Sciatic nerve (tissue), 2 donors: ENCODE results near the gene APBB1IP. TPM values are rescaled to one million over a fixed set of nuclear protein-coding genes. Genes with fewer than 3 reads are reported as not detected.
"Not testable (repeated sequence)": the region's sequence is repeated elsewhere in the genome, so short reads cannot be mapped to it uniquely, and the experiment has no call there.

ENCODE experiments used
- ATAC-seq: fragments of 200-7000 bp; cut with Tn5 transposase; one replicate; pipeline ENCODE4 v1.9.1; 2020; ENCODE audit warnings: mild to moderate bottlenecking, moderate library complexity
- DNase-seq: peaks from one replicate; pipeline ENCODE4 v3.0.0-alpha.2; 2020; ENCODE audit warnings: low spot score
- intact Hi-C: fragments of 100-400 bp; cut with DNase I; formaldehyde crosslinking; loops from one replicate; pipeline ENCODE4 v1.14.2; 2022
- total RNA-seq: library from RNA; stranded (reverse); fragmentation: NEBNext Ultra II Directional; extraction: Animal tissue kit (Norgen Biotek cat#: 25700); gene quantifications from one replicate; pipeline ENCODE4 v1.2.1, GENCODE V29; 2021
- donor health status: DM: no; HTN: no; CAD: no.
- donor health status: DM: no; HTN: no; CAD: no.

Gene APBB1IP
- total RNA-seq, 1 donor from 2014 or later, result 17.0 TPM

DNA sequence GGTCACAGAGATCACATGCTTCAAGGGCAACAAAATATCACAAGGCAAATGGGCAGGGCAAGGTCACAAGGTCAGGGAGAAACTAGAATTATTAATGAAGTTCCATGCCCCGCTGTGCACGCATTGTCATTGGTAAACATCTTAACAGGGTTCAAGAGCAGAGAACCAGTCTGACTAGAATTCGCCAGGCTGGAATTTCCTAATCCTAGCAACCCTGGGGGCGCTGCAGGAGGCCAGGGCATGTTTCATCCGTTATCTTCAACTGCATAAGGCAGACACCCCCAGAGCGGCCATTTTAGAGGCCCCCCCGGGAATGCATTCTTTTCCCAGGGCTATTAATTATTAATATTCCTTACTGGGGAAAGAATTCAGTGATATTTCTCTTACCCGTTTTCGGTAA lies 54.6 kb downstream of the APBB1IP start:
- DNase-seq, intact Hi-C loops, ATAC-seq: not testable (repeated sequence)

DNA sequence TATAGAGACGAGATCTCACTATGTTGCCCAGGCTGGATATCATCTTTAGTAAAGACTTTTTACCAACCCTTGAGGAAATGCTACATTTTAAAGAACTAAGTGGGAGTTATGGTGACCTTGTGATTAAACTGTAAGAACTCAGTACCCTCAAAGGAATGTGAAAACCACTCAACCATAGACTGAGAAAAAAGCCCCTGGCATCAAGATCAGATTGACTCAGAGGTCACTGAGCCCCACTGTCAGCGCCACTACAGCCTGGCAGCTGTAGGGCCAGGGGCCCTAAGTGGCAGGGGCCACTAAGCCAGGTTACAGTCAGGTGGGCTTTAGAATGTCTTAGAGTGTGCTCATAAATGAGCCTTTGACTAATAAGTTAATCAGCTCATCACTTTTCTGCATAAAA lies 55.9 kb downstream of the APBB1IP start:
- intact Hi-C loops, result no loop called here
- DNase-seq (no peak), ATAC-seq (no peak)

- intact Hi-C loops, result no loop called here
- DNase-seq (no peak), ATAC-seq (no peak)
These were observed 61.3 kb downstream of the APBB1IP start for GRCh38 chr10:26499426-26499825.

GRCh38 chr10:26502986-26503385 lies 64.8 kb downstream of the APBB1IP start:
- intact Hi-C loops, result no loop called here
- ATAC-seq (no peak), DNase-seq (no peak)

GRCh38 chr10:26503911-26504310 lies 65.8 kb downstream of the APBB1IP start:
- intact Hi-C loops, result no loop called here
- DNase-seq, result no peak
- ATAC-seq, result no peak

DNA sequence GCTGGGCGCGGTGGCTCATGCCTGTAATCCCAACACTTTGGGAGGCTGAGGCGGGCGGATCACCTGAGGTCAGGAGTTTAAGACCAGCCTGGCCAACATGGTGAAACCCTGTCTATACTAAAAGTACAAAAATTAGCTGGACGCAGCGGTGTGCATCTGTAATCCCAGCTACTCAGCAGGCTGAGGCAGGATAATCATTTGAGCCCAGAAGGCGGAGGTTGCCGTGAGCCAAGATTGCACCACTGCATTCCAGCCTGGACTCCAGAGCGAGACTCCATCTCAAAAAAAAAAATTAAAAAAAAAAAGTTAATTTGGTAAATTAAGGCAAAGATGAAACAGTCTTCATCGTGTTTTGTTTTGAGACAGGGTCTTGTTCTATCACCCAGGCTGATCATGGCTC lies 66.3 kb downstream of the APBB1IP start:
- ATAC-seq, intact Hi-C loops, DNase-seq: not testable (repeated sequence)

DNA sequence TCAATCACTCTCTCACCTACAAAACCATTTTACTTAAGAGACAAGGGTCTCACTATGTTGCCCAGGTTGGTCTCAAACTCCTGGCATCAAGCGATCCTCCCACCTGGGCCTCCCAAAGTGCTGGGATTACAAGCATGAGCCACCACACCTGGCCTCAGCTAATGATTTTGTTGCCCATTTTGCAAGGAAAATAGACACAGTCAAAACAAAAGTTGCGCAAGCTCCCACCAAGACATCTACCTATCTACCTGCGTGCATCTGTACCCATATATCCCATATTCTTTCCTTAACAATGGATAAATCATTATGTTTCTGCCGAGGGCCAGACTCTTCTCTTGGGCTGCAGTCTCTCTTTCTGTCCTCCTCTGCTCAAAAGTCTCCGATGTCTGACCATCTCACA lies 67.3 kb downstream of the APBB1IP start:
- intact Hi-C loops, result no loop called here
- no peak for DNase-seq
- ATAC-seq, result no peak

DNA sequence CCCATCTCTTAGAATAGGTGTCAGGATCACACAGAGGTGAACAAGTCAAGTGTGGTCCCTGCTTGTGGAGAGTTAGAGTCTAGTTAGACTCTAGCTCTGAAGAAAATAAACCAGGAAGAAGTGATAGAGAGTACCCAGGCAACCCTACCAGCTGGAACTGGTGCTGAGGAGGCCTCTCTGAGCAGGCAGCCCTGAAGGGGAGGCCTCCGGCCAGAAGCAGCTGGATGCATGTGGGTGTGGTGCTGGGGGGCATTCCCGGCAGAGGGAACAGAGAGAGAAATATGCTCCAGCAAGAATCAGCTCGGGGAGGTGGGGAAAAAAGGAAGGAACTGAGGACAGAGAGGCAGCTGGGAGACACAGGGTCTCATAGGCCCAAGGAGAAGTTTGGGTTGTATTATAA lies 68.6 kb downstream of the APBB1IP start:
- no peak for ATAC-seq
- no peak for DNase-seq
- intact Hi-C loops, result no loop called here

- no peak for ATAC-seq
- DNase-seq, result no peak
- intact Hi-C loops, result no loop called here
These were observed 69.3 kb downstream of the APBB1IP start for GRCh38 chr10:26507441-26507840.

DNA sequence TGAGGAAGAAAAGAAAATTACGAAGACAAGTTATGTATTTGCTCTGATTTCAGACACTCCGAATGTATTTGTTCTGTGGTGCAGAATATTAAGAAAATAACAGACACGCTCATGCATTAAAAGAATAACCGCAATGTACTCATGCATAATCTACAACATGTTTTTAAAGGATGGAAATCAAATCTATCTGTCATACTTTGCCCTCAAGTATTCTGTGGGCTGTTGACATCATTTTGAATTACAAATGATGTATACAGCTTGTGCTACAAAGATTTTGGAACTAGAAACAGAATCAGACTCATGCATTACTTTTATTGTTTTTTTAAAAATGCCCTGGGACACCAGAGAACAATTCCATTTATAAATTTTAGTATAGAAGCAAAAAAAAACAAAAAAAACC lies 69.9 kb downstream of the APBB1IP start:
- intact Hi-C loops, result no loop called here
- DNase-seq (no peak), ATAC-seq (no peak)

DNA sequence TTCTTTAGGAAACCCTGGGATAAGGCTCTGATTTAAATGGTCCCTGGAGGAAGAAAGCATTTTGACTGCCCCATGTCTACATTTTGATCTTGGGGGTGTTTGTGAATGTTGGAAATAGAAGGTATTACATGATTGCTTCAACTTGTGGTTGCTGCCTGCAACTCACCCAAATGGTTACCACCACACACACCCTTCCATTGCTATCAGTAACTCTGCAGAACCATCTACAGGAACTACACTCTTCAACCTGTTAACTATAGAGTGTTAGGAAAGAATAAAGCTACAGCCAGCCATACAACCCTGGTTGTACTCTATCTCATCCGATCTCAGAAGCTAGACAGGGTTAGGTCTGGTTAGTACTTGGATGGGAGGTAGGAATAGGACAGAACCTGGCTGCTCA lies 71.2 kb downstream of the APBB1IP start:
- DNase-seq (no peak), ATAC-seq (no peak)
- intact Hi-C loops, result no loop called here

DNA sequence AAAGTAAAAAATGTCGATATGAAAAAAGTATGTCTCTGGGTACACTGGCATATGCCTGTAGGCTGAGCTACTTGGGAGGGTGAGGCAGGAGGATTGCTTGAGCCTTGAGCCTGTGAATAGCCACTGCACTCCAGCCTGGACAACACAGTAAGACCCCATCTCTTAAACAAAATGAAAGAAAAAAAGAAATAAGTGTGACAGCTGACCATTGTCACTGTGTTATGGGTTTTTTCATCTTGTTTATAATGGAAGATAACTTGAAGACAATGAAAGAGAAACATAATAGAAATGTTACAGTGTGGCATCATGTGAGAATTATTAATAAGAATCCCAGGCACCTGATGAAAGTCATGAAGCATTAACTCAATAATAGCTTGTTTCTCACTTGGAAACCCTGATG lies 75.0 kb downstream of the APBB1IP start:
- intact Hi-C loops, result no loop called here
- DNase-seq (no peak), ATAC-seq (no peak)

- no peak for ATAC-seq
- DNase-seq, result no peak
- intact Hi-C loops, result no loop called here
These were observed 78.5 kb downstream of the APBB1IP start for GRCh38 chr10:26516540-26517101.

DNA sequence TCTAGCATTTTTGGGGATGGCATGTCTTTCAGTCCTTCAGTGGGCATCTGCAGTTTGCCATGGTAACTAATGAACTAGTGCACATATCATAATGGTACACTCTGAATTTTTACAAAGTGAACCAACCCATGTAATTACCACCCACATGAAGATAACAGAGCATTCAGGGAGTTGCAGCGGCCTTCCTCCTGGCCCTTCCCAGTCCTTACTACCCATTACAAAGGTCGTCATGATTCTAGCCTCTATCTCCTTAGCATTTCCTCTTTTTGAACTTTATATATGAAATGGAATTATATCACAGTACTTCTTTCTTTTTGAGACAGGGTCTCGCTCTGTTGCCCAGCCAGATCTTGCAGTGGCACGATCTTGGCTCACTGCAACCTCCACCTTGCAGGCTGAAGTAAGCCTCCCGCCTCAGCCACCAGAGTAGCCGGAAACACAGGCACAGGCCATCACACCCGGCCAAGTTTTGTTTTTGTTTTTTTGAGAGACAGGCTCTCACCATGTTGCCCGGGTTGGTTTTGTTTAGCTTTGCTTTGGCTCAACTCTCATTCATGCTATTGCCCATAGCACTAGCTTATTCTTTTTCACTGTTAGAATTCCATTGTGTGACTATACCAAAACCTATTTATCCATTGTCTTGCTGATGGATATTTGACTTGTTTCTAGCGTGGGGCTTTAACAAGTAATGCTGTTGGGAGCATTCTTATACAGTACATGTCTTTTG lies 79.2 kb downstream of the APBB1IP start:
- ATAC-seq (no peak), DNase-seq (no peak)
- intact Hi-C loops, result no loop called here

DNA sequence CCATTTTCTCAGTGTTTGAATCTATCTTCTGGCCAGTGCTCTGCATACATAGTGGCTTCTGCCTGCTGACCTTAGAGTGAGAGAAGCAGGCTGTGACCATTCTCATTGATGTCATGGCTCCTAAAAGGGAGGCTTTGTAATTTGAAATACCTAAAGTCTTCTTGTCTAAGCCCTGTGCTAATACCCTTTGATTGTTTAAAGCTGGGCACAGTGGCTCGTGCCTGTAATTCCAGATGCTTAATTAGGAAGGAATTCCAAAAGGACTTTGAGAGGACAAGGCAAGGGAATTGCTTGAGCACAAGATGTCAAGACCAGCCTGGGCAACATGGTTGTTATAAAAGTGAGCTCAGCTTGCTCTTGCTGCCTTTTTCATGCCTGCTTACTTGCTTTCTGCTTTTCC lies 81.7 kb downstream of the APBB1IP start:
- no peak for DNase-seq
- no peak for ATAC-seq
- intact Hi-C loops, result no loop called here

DNA sequence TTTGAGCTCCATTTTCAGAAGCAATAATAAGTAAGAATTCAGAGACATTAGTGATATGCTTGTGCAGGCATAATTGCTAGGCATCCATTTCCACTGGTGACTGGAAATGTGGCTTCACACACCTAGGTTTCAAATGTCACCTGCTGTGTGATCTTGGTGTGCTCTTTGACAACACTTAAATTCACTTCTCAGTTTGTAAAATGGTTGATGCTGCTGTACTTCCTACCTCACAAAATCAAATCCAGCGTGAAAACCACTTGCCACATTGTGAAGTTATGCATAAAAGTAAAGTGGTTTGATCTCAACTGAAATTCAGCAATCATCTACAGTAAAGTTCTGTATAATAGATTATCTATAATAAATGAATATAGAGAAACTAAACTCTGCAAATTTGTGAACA lies 82.4 kb downstream of the APBB1IP start:
- intact Hi-C loops, result no loop called here
- DNase-seq, result no peak
- ATAC-seq, result no peak

- ATAC-seq (no peak), DNase-seq (no peak)
- intact Hi-C loops, result no loop called here
These were observed 86.2 kb downstream of the APBB1IP start for GRCh38 chr10:26524161-26524896.

DNA sequence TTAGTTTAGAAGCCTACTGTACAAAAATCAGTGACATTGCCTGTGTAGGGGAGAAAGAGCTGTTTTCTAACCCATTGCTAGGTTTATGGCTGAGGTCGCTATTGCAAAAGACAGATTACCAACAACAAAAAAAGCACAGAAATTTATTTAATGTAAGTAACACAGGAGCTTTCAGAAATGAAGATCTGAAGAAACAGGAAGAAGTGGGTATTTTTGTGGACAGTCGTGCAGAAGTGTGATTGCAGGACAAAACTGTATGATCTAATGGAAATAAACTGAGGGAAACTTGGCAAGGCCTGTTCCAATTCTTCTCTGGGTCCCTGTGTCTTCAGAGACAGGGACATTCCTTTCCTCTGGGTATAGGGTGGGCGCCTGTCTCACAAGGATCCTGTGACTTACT lies 87.4 kb downstream of the APBB1IP start:
- ATAC-seq, result no peak
- intact Hi-C loops, result no loop called here

GRCh38 chr10:26527018-26527417 lies 88.9 kb downstream of the APBB1IP start:
- intact Hi-C loops, result no loop called here
- ATAC-seq (no peak), DNase-seq (no peak)

More for the DNA sequence above, 87.4 kb downstream of the APBB1IP start:
- no peak for DNase-seq

- ATAC-seq (no peak), DNase-seq (no peak)
- intact Hi-C loops, result no loop called here
These were observed 89.9 kb downstream of the APBB1IP start for GRCh38 chr10:26528048-26528447.
